ENCODE measurements around the gene BCAS4.

BCAS4 gene

GRCh38 chr20:50911716-50912115 is 116.9 kb downstream of the BCAS4 start:
- no peak for DNase-seq (ENCODE audit: low spot score)

GRCh38 chr20:50913690-50914375 is 119.0 kb downstream of the BCAS4 start:
- no peak for DNase-seq (ENCODE audit: low spot score)

- no peak for DNase-seq (ENCODE audit: low spot score)
Measured at GRCh38 chr20:50915424-50915823, 120.6 kb downstream of the BCAS4 start.

- peak; percentile 4 for DNase-seq (ENCODE audit: low spot score)
Measured at GRCh38 chr20:50916257-50916656, 121.4 kb downstream of the BCAS4 start.

GRCh38 chr20:50916934-50917333 is 122.1 kb downstream of the BCAS4 start:
- no peak for DNase-seq (ENCODE audit: low spot score)

GRCh38 chr20:50918403-50918802 is 123.5 kb downstream of the BCAS4 start:
- DNase-seq (ENCODE audit: low spot score), result no peak

GRCh38 chr20:50919567-50919966 is 124.7 kb downstream of the BCAS4 start:
- DNase-seq (ENCODE audit: low spot score), result peak; percentile 9

- DNase-seq (ENCODE audit: low spot score), result no peak
Measured at GRCh38 chr20:50920997-50921396, 126.1 kb downstream of the BCAS4 start.

- DNase-seq (ENCODE audit: low spot score), result no peak
Measured at GRCh38 chr20:50921803-50922501, 127.1 kb downstream of the BCAS4 start.

GRCh38 chr20:50924261-50924920 is 129.5 kb downstream of the BCAS4 start:
- no peak for DNase-seq (ENCODE audit: low spot score)

GRCh38 chr20:50926530-50926929 is 131.7 kb downstream of the BCAS4 start:
- DNase-seq (ENCODE audit: low spot score), result no peak
